Peyer's patch (tissue), 4 donors: ENCODE data around the gene PLEKHG4.

Experiments used
- CTCF ChIP-seq, 6 experiments: fragments of 450-650 bp in 4 of 6; fragments of 200-600 bp in 2 of 6; sonication (generic) in 1 of 6; IDR thresholded peaks; one replicate each; pipeline ENCODE4 v1.5.1; 2017 to 2019; ENCODE audit warnings: antibody characterized with exemption in 6 of 6, mild to moderate bottlenecking in 3 of 6, moderate library complexity in 1 of 6
- POLR2A ChIP-seq, 2 donors: fragments of 450-650 bp; IDR thresholded peaks; one replicate each; pipeline ENCODE4 v1.5.1; 2017; ENCODE audit warnings: antibody characterized with exemption in 2 of 2, mild to moderate bottlenecking in 2 of 2, moderate library complexity in 2 of 2

GRCh38 chr16:67279296-67280089 is at the start of gene PLEKHG4:
- peak; percentile 78 to 96 (median 92) for TF ChIP-seq CTCF (IDR thresholded peaks at IDR 0.05)
- TF ChIP-seq POLR2A (IDR thresholded peaks at IDR 0.05), result no peak
